PC-3 (cell line): ENCODE measurements around the gene SH3BP5. TPM values are rescaled to one million over a fixed set of nuclear protein-coding genes. Genes with fewer than 3 reads are reported as not detected.
A peak's percentile ranks its signal among the peaks of the same experiment; 100 is the strongest.

Source experiments
- ATAC-seq: fragments of 200-7000 bp; cut with Tn5 transposase; 2 replicates; pipeline ENCODE4 v1.9.1; 2020; ENCODE audit warnings: mild to moderate bottlenecking, moderate library complexity
- BruUV-seq: library from RNA; stranded (reverse); fragments of 400-500 nt; replicated peaks from 2 replicates; lab custom pipeline; 2021; lab: Mats Ljungman, UMichigan
- CTCF ChIA-PET: fragments of 300-600 bp; sonication (Branson Sonifier 250); formaldehyde crosslinking; loops from one replicate; lab custom pipeline; 2022; ENCODE audit warnings: antibody characterized with exemption; lab: Charles Lee
- POLR2A ChIA-PET: fragments of 300-600 bp; sonication (Branson Sonifier 250); formaldehyde crosslinking; loops from one replicate; lab custom pipeline; 2022; ENCODE audit warnings: antibody characterized with exemption; ENCODE audit not compliant: unreplicated experiment; lab: Charles Lee
- DNase-seq: peaks from one replicate; pipeline ENCODE4 v3.0.0-alpha.2; 2015
- H2AFZ ChIP-seq: fragments of 300-600 bp; sonication (generic); 2 replicates; pipeline ENCODE4 v1.6.0; 2016; ENCODE audit warnings: antibody characterized with exemption, low read length
- H3F3A ChIP-seq: fragments of 300-600 bp; sonication (generic); one replicate; pipeline ENCODE4 v1.6.0; 2017; ENCODE audit warnings: antibody characterized with exemption, low read length, control low read depth, mild to moderate bottlenecking; ENCODE audit not compliant: unreplicated experiment
- H3K27ac ChIP-seq: fragments of 300-600 bp; sonication (generic); 2 replicates; pipeline ENCODE4 v1.5.1; 2016; ENCODE audit warnings: mild to moderate bottlenecking, low read length
- H3K27me3 ChIP-seq: fragments of 300-600 bp; sonication (generic); 2 replicates; pipeline ENCODE4 v1.6.1; 2016; ENCODE audit warnings: low read length, mixed read lengths
- H3K36me3 ChIP-seq: fragments of 300-600 bp; sonication (generic); 2 replicates; pipeline ENCODE4 v1.6.1; 2016; ENCODE audit warnings: low read depth, mixed run types, low read length, mixed read lengths
- H3K4me1 ChIP-seq: fragments of 300-600 bp; sonication (generic); 2 replicates; pipeline ENCODE4 v1.5.1; 2016; ENCODE audit warnings: low read length; ENCODE audit not compliant: insufficient read depth
- H3K4me2 ChIP-seq: fragments of 300-600 bp; sonication (generic); 2 replicates; pipeline ENCODE4 v1.6.0; 2016; ENCODE audit warnings: low read length
- H3K4me3 ChIP-seq: fragments of 300-600 bp; sonication (generic); 2 replicates; pipeline ENCODE4 v1.5.1; 2016; ENCODE audit warnings: mild to moderate bottlenecking, low read length, mixed read lengths
- H3K79me2 ChIP-seq: fragments of 300-600 bp; sonication (generic); 2 replicates; pipeline ENCODE4 v1.6.1; 2017; ENCODE audit warnings: low read length, mixed read lengths
- H3K9ac ChIP-seq: fragments of 300-600 bp; sonication (generic); 2 replicates; pipeline ENCODE4 v1.6.0; 2016; ENCODE audit warnings: mild to moderate bottlenecking, low read length
- H3K9me2 ChIP-seq: fragments of 300-600 bp; sonication (generic); replicated peaks from 2 replicates; pipeline ENCODE4 v1.6.1; 2016; ENCODE audit warnings: mixed run types, low read length, mixed read lengths
- H3K9me3 ChIP-seq: fragments of 300-600 bp; sonication (generic); 2 replicates; pipeline ENCODE4 v1.6.1; 2016; ENCODE audit warnings: low read length, mixed read lengths
- H4K20me1 ChIP-seq: fragments of 300-600 bp; sonication (generic); 2 replicates; pipeline ENCODE4 v1.6.1; 2016; ENCODE audit warnings: low read length, mixed read lengths
- EZH2 ChIP-seq: fragments of 300-600 bp; sonication (generic); IDR thresholded peaks from one replicate; pipeline ENCODE4 v1.6.1; 2017; ENCODE audit warnings: antibody characterized with exemption, mild to moderate bottlenecking, low read length; ENCODE audit not compliant: unreplicated experiment
- EZH2phosphoT487 ChIP-seq: fragments of 300-600 bp; sonication (generic); IDR thresholded peaks from 2 replicates; pipeline ENCODE4 v1.6.1; 2018; ENCODE audit warnings: mild to moderate bottlenecking, antibody characterized with exemption, low read length, borderline replicate concordance
- intact Hi-C: fragments of 100-400 bp; cut with micrococcal nuclease; formaldehyde crosslinking; loops from 2 replicates; pipeline ENCODE4 v1.9.0; 2023
- total RNA-seq: library from RNA; depleted of rRNA; stranded (reverse); fragments of >200 nt; gene quantifications from 2 replicates; pipeline ENCODE4 v1.2.3, GENCODE V29; 2014
- TF ChIP-seq, protein P1 (sequence below): fragments of 300-600 bp; sonication (generic); conservative IDR thresholded peaks from 2 replicates; pipeline ENCODE4 v1.5.1; 2017; ENCODE audit warnings: antibody characterized with exemption, low read depth, mild to moderate bottlenecking, low read length

Gene SH3BP5
- total RNA-seq, 1 experiment from 2014 or later: 21.2 TPM

DNA sequence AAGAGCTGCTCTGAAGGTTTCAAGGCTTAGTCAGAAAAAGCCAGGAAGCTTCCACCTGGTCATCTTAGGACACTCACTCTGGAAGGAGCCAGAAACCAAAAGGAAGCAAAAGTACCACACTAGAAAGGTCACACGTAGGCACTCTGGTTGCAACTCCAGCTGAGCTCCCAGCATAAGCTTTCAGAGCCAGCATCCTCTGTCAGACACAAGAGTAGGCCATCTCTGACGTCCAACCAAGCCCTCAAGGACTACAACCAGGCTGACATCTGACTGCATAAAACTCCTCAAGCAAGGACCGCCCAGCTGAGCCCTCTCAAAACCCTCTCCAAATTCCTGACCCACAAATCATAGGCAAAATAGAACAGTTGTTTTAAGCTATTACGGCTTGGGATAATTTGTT is 12.8 kb downstream of the SH3BP5 start:
- no peaks in the 10 kb centered on the region for H4K20me1 ChIP-seq
- H3K4me1 ChIP-seq: peaks cover 37% of the 10 kb centered on the region
- no peaks in the 10 kb centered on the region for H3K36me3 ChIP-seq
- H3K4me3 ChIP-seq: no peak overlapping the region
- peak overlapping the region; percentile 43 for H3K27ac ChIP-seq
- no peaks in the 10 kb centered on the region for H3K27me3 ChIP-seq
- no peaks in the 10 kb centered on the region for H3F3A ChIP-seq
- H3K9me2 ChIP-seq: no peaks in the 10 kb centered on the region
- TF ChIP-seq EZH2phosphoT487 (no peak), EZH2 (no peak)
- TF ChIP-seq, protein P1, sequence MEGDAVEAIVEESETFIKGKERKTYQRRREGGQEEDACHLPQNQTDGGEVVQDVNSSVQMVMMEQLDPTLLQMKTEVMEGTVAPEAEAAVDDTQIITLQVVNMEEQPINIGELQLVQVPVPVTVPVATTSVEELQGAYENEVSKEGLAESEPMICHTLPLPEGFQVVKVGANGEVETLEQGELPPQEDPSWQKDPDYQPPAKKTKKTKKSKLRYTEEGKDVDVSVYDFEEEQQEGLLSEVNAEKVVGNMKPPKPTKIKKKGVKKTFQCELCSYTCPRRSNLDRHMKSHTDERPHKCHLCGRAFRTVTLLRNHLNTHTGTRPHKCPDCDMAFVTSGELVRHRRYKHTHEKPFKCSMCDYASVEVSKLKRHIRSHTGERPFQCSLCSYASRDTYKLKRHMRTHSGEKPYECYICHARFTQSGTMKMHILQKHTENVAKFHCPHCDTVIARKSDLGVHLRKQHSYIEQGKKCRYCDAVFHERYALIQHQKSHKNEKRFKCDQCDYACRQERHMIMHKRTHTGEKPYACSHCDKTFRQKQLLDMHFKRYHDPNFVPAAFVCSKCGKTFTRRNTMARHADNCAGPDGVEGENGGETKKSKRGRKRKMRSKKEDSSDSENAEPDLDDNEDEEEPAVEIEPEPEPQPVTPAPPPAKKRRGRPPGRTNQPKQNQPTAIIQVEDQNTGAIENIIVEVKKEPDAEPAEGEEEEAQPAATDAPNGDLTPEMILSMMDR: no peak
- DNase-seq (no peak), ATAC-seq (no peak)
- H3K4me2 ChIP-seq: peak overlapping the region; percentile 62
- no peak overlapping the region for H3K9ac ChIP-seq
- POLR2A ChIA-PET: no interaction called here
- BruUV-seq: no TSS peak
- CTCF ChIA-PET: no interaction called here
- no peak overlapping the region for H2AFZ ChIP-seq
- H3K9me3 ChIP-seq: no peaks in the 10 kb centered on the region
- intact Hi-C loops: no loop called here
- peaks cover 57% of the 10 kb centered on the region for H3K79me2 ChIP-seq

DNA sequence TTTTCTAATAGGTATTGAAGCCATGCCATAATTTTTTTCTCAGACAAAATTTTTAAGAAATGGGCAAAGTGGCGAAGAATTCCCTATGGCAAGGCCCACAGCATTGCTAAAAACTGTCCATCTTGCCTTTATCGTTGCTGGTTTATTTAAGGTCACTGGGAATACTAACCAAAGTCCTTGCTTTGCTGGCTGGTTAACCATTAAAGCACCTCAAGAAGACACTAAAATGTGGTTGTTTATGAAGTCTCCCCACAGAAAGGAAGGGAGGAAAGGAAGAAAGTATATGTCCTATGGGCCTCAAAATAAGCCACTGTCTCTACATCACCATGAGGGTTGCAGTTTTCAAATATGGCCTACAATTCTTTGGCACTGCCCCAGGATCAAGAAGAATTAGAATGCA is 13.2 kb downstream of the SH3BP5 start:
- H3K4me1 ChIP-seq: peaks cover 32% of the 10 kb centered on the region
- no peak overlapping the region for H2AFZ ChIP-seq
- no peaks in the 10 kb centered on the region for H3K27me3 ChIP-seq
- TF ChIP-seq, protein P1: no peak
- TF ChIP-seq EZH2phosphoT487: no peak
- no peaks in the 10 kb centered on the region for H3K9me3 ChIP-seq
- BruUV-seq: no TSS peak
- no peaks in the 10 kb centered on the region for H3K36me3 ChIP-seq
- no peak overlapping the region for H3K9ac ChIP-seq
- H3K4me2 ChIP-seq: peak overlapping the region; percentile 62; the same call in 1 of the 2 replicates
- DNase-seq (no peak), ATAC-seq (no peak)
- POLR2A ChIA-PET: no interaction called here
- H3K27ac ChIP-seq: no peak overlapping the region
- H3K4me3 ChIP-seq: no peak overlapping the region
- CTCF ChIA-PET: no interaction called here
- no peaks in the 10 kb centered on the region for H3K9me2 ChIP-seq
- intact Hi-C loops: no loop called here
- peaks cover 57% of the 10 kb centered on the region for H3K79me2 ChIP-seq
- no peaks in the 10 kb centered on the region for H4K20me1 ChIP-seq
- no peaks in the 10 kb centered on the region for H3F3A ChIP-seq

DNA sequence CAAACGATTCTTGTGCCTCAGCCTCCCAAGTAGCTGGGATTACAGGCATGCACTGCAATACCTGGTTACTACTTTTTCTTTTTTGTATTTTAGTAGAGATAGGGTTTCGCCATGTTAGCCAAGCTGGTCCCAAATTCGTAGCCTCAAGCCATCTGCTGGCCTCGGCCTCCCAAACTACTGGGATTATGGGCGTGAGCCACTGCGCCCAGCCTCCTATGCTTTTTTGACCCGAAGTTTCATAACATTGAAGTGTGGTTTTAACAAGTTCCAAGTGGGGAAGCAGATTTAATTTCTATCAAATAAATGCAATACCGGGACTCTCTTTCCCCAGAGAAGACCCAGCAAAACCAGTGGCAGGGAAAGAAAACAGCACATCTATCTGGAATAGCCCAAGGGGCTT is 13.7 kb downstream of the SH3BP5 start:
- no peaks in the 10 kb centered on the region for H3K27me3 ChIP-seq
- no peak overlapping the region for H3K9ac ChIP-seq
- H3F3A ChIP-seq: no peaks in the 10 kb centered on the region
- no peak for ATAC-seq
- H3K4me3 ChIP-seq: no peak overlapping the region
- no peaks in the 10 kb centered on the region for H3K9me3 ChIP-seq
- no peaks in the 10 kb centered on the region for H3K36me3 ChIP-seq
- ChIA-PET POLR2A (no interaction called here), CTCF (no interaction called here)
- no TSS peak for BruUV-seq
- no peak overlapping the region for H3K27ac ChIP-seq
- H3K4me2 ChIP-seq: no peak overlapping the region
- peaks cover 53% of the 10 kb centered on the region for H3K79me2 ChIP-seq
- no peaks in the 10 kb centered on the region for H4K20me1 ChIP-seq
- no peak overlapping the region for H2AFZ ChIP-seq
- intact Hi-C loops: no loop called here
- TF ChIP-seq EZH2phosphoT487 (no peak), EZH2 (no peak)
- TF ChIP-seq, protein P1: no peak
- no peaks in the 10 kb centered on the region for H3K9me2 ChIP-seq
- no peak for DNase-seq
- H3K4me1 ChIP-seq: peaks cover 31% of the 10 kb centered on the region
